DMS 273 treated with DMSO at 0.1 percent for 48 hours (cell line): Measurements from ENCODE around the gene SNX6.
"Not testable (repeated sequence)": the region's sequence is repeated elsewhere in the genome, so short reads cannot be mapped to it uniquely, and the experiment has no call there.

Experiments
- DNase-seq: peaks from one replicate; lab custom pipeline; 2025; lab: John Stamatoyannopoulos, UW

Gene SNX6

GRCh38 chr14:34634360-34634771 is 4.4 kb upstream of the SNX6 start:
- DNase-seq, result not testable (repeated sequence)

DNA sequence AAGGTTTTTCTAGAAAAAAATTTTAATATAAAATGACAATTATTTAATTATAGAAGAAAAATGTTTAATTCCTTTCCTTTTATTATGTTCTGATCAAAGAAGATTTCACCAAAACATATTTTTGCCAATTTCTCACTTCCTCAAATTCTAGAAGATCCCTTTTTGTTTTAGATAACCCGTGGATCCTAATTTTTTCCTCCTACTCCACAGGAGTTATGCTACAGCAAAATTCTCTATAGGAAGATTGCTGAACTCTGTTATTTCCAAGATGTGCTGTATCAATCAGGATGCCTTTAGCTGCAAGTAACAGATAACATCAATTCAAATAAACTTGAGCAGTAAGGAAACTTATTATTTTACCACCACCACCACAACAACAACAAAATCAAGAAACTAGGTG is 3.8 kb upstream of the SNX6 start:
- DNase-seq, result no peak

DNA sequence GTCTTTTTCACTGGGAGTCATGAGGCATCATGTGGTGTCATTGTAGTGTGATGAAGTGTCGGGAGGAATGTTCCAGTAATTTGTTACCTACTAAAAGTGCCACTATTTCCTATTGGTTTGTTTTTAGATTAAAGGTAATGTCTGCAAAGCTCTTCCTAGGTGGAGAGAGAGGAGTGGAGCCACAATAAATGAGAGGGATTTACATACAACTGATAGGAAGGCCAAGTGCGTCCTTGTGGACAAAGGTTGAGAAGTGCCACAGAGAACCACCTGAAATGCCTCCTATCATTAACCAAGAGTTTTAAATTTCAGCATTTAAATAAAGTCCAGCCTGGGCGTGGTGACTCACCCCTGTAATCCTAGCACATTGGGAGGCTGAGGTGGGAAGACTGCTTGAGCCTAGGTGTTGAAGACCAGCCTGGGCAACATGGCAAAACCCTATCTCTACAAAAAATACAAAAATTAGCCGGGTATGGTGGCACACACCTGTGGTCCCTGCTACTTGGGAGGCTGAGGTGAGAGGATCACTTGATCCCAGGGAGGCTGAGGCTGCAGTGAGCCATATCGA is 2.5 kb upstream of the SNX6 start:
- DNase-seq, result no peak

DNA sequence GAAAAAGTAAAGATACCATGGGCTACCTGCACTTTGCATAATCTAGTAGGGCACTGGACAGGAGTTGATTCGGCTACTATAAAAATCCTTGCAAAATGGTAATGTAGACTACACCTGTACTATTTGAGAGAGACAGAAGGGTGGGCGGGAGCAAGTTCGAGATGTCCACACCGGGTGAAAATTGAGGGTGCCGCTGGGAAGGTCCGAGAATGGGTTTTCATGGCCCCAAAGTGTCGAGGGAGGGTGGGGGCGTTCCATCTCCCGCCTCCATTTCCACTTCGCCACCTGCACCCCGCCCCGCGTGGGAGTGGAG is 648 bp downstream of the SNX6 start:
- DNase-seq, result no peak

GRCh38 chr14:34628681-34629135 is 1.2 kb downstream of the SNX6 start:
- DNase-seq, result no peak

DNA sequence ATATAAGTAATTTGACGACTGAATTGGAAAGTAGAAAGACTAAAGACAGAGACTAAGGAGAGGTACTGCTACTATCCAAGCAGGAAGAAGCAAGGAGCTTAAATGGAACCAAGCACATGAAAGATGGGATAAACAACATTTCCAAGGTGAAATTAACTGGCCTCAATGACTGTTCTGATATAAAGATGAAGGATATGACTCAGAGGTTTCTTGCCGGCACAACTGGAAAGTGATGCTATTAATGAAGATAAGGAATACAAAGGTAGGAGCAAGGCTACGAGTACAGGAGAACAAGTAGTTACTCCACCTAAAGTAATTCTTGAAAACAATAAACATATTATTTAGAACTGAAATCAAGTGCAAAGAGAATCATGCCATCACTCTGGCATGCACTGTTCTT is 6.4 kb downstream of the SNX6 start:
- no peak for DNase-seq

DNA sequence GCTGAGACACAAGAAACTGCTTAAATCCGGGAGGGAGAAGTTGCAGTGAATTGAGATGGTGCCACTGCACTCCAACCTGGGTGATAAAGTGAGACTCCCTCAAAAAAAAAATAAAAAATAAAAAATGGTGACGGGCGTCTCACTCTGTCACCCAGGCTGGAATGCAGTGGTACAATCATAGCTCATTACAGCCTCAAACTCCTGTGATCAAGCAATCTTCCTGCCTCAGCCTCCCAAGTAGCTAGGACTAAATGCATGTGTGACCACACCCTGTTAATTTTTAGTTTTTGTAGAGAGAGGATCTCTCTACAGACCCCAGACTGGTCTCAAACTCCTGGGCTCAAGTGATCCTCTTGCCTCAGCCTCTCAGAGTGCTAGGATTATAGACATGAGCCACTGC is 9.1 kb downstream of the SNX6 start:
- DNase-seq, result no peak

DNA sequence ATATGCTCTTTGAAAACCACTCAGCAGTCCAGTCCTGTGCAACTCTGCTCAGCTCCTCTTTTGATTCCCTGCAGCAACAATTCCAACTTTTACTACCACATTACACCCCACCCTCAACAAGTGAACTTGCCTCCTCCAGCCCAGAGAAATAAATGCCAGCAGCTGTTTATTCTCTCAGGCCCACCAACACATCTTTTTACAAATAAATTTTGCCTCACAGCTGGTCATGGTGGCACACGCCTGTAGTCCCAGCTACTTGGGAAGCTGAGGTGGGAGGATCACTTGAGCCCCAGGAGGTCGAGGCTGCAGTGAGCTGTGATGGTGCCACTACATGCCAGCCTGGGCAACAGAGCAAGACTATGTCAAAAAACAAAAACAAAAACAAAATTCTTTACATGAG is 9.8 kb downstream of the SNX6 start:
- DNase-seq, result no peak

GRCh38 chr14:34619471-34619870 is 10.5 kb downstream of the SNX6 start:
- no peak for DNase-seq

- DNase-seq, result no peak
Observed at GRCh38 chr14:34616360-34616759, 13.6 kb downstream of the SNX6 start.

DNA sequence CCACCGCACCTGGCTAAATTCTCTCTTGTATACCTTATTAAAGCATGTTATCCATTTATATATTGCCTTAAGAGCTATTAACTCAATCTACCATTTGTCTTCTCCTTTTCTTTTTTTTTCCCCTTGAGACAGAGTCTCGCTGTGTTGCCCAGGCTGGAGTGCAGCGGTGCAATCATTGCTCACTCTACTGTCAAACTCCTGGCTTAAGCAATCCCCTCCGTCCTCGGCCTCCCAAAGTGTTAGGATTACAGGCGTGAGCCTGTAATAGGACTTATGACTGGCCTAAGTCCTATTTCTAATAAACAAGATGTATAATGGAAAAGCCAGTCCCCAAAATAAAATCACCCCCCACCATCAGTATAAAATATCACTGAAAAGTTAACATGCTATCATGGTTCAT is 14.4 kb downstream of the SNX6 start:
- DNase-seq, result no peak

GRCh38 chr14:34614638-34615037 is 15.3 kb downstream of the SNX6 start:
- DNase-seq, result no peak

DNA sequence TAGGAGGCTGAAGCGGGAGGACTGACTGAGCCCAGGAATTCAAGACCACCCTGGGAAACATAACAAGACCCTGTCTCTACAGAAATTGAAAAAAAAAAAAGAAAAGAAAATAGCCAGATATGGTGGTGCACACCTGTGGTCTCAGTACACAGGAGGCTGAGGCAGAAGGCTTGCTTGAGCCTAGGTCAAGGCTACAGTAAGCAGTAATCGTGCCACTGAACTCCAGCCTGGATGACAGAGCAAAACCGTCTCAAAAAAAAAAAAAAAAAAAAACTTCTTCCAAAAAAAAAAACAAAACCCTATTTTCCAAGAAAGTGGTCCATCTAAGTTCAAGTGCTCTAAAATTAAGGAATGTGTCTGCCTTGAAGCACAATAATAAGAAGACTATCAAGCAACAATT is 19.8 kb downstream of the SNX6 start:
- no peak for DNase-seq

- DNase-seq, result no peak
Observed at GRCh38 chr14:34605461-34605860, 24.5 kb downstream of the SNX6 start.

- DNase-seq, result no peak
Observed at GRCh38 chr14:34604995-34605394, 25.0 kb downstream of the SNX6 start.

DNA sequence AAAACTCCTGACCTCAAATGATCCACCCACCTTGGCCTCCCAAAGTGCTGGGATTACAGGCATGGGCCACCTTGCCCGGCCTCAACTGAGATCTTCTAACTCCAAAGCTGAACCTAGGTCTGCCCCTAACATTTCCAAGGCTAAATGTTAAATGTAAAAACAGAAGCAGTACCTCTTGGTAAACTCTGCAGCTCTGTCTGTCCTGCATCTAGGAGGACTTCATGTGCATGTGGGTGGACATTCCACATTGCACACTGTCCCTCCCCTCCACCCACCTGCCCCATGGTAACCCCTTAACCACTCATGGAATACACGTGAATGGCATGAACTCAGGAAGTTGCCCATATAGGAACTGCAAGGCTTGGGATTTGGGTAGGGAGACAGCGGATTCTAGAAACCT is 33.1 kb downstream of the SNX6 start:
- no peak for DNase-seq

DNA sequence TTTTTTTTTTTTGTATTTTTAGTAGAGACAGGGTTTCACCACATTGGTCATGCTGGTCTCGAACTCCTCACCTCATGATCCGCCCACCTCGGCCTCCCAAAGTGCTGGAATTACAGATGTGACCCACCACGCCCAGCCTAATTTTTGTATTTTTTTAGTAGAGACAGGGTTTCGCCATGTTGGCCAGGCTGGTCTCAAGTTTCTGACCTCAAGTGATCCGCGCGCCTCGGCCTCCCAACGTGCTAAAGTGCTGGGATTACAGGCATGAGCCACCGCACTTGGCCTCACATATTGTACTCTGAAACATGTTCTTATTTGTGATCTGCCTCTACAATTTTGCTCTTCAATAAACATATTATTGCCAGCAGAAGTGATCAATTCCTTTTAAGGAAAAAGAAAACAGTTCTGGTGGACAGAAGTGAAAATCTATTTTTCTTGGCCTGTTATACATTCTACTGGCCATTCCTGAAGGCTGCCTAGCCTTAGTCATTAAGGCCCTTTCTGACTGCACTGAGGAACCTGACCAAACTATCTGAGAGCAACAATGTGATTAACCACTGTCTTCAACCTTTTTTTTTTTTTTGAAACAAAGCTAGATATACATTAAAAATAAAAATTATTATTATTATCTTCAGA is 36.1 kb downstream of the SNX6 start:
- no peak for DNase-seq

DNA sequence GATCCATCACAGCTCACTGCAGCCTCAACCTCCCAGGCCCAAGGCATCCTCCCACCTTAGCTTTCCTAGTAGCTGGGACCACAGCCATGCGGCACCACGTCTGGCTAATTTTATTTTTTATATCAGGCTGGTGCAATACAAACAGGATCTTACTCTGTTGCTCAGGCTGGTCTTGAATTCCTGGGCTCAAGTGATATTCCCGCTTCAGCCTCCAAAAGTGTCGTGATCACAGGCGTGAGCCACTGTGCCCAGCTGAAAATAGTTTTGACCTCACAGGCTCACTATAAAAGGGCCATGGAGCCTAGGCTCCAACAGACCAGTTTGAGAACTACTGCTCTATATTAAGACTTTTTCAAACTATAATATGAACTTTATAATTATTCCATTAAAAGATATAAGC is 37.3 kb downstream of the SNX6 start:
- DNase-seq, result no peak

DNA sequence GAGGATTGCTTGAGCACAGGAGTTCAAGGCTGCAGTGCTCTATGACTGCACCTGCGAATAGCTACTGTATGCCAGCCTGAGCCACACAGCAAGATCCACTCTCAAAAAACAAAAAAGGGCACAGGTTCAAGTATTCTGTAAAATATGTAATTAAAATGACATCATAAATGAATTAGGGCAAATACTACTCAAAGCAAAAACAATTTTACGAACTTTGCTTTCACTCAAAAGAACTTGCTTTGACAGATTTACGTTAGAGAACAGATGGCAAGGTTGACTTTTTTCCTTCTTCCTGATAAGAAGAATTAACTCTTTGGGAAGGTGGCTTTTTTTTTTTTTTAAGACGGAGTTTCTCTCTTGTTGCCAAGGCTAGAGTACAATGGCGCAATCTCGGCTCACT is 46.4 kb downstream of the SNX6 start:
- no peak for DNase-seq

DNA sequence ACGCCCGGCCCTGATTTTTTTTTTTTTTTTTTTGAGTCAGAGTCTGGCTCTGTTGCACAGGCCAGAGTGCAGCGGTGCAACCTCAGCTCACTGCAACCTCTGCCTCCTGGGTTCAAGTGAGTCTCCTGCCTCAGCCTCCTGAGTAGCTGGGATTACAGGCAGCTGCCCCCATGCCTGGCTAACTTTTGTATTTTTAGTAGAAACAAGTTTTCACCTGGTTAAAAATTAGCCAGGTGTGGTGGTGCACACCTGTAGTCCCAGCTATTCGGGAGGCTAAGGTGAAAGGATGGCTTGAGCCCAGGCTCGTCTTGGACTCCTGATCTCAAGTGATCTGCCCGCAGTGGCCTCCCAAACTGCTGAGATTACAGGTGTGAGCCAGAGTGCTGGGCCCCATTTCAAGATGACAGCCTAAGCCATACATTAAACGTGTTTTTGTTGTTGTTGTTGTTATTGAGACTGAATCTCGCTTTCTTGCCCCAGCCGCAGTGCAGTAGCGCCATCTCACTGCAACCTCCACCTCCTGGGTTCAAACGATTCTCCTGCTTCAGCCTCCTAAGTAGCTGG is 47.7 kb downstream of the SNX6 start:
- DNase-seq, result no peak

DNA sequence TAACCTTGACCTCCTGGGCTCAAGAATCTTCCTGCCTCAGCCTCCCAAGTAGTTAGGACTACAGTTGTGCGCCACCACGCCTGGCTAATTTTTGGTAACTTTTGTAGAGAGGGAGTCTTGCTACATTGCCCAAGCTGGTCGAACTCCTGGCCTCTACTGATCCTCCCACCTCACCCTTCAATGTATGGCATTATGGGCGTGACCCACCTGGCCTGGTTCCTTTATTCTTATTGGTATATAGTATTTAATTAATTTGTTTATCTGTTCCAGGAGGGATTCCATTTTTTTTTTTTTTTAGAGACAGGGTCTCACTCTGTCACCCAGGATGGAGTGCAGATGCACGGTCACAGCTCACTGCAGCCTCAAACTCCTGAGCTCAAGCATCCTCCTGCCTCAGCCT is 49.6 kb downstream of the SNX6 start:
- DNase-seq, result no peak

- no peak for DNase-seq
Observed at GRCh38 chr14:34571771-34572170, 58.2 kb downstream of the SNX6 start.

GRCh38 chr14:34569750-34570149 is 60.2 kb downstream of the SNX6 start:
- DNase-seq, result no peak

DNA sequence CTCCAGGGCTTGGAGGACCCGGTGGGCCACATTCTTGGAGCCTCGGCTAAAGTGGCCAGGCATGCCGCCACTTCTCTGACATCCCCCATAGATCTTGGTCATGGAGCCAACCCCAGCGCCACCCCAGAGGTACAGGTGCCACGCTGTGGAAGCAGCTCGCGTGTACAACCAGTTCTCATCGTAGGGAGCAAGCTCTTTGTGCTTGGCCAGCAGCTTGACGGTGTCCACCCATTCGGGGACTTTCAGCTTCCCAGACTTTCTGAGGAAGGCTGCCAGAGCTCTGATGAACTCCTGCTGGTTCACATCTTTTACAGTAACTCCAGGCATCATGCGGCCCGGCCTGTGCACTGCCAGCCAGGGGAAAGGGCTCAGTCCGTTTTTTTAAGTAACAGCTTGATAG is 61.1 kb downstream of the SNX6 start:
- DNase-seq, result no peak
